Measurements from ENCODE around the gene HECTD4. TPM values are rescaled to one million over a fixed set of nuclear protein-coding genes. Genes with fewer than 3 reads are reported as not detected.
A peak's percentile ranks its signal among the peaks of the same experiment; 100 is the strongest.
"Not testable (repeated sequence)": the region's sequence is repeated elsewhere in the genome, so short reads cannot be mapped to it uniquely, and the experiment has no call there.

Gene HECTD4
- total RNA-seq, 2 donors from 2014 or later: 46.6 to 48.2 TPM

- H3K27me3 Mint-ChIP-seq (ENCODE audit: insufficient read depth): no peaks in the 10 kb centered on the region
- H3K9me3 ChIP-seq (ENCODE audit: control insufficient read depth, low read length): no peaks in the 10 kb centered on the region
- WGBS, 2 experiments (ENCODE audit: insufficient coverage in 1 of 2, insufficient read length in 1 of 2): 13 to 16% methylated on average over 35 to 46 of the region's 46 CpGs
- H3K4me1 Mint-ChIP-seq: peaks cover 14% of the 10 kb centered on the region
- peaks cover 40% of the 10 kb centered on the region for H3K36me3 ChIP-seq (ENCODE audit: control insufficient read depth, insufficient read depth, low read length)
- H3K36me3 Mint-ChIP-seq (ENCODE audit: low read depth): peaks cover 48% of the 10 kb centered on the region
- peak within 1 kb of the TSS; percentile 96 for H3K9ac ChIP-seq (ENCODE audit: extremely low read depth, low read length, poor library complexity, severe bottlenecking)
- no peaks in the 10 kb centered on the region for H3K9me3 Mint-ChIP-seq
- no peaks in the 10 kb centered on the region for H3K27me3 ChIP-seq (ENCODE audit: control insufficient read depth, insufficient read depth, low read length, poor library complexity, severe bottlenecking)
- H3K27ac ChIP-seq (ENCODE audit: low read depth, low read length): peak within 1 kb of the TSS; percentile 94
- H3K4me1 ChIP-seq (ENCODE audit: control insufficient read depth, insufficient read depth, low read length): no peaks in the 10 kb centered on the region
- no peak for TF ChIP-seq CTCF (conservative IDR thresholded peaks at IDR 0.05)
- DNase-seq: peak; percentile 94
- peak within 1 kb of the TSS; percentile 100 for H3K27ac Mint-ChIP-seq
- H3K4me3 ChIP-seq (ENCODE audit: low read length): peak within 1 kb of the TSS; percentile 91
- H3K4me3 Mint-ChIP-seq: peak within 1 kb of the TSS; percentile 100
These were observed 27.1 kb upstream of the HECTD4 start, which contains the start of gene RPL6 for GRCh38 chr12:112409064-112409905. TSS of gene RPL6 (minus strand) at chr12:112409605. CDS start at chr12:112408656, 949 bp downstream.

- Histone ChIP-seq H3K27ac (ENCODE audit: low read depth, low read length) (peak overlapping the region; percentile 94), H3K4me3 (ENCODE audit: low read length) (peak overlapping the region; percentile 91)
- peak overlapping the region; percentile 100 for H3K4me3 Mint-ChIP-seq
These were observed 26.4 kb upstream of the HECTD4 start for GRCh38 chr12:112408621-112409020.

GRCh38 chr12:112407683-112408082 is 25.5 kb upstream of the HECTD4 start:
- H3K4me3 ChIP-seq (ENCODE audit: low read length): peak overlapping the region; percentile 91
- peaks cover 52% of the 10 kb centered on the region for H3K36me3 Mint-ChIP-seq (ENCODE audit: low read depth)

More at GRCh38 chr12:112408621-112409020, 26.4 kb upstream of the HECTD4 start:
- H3K9me3 Mint-ChIP-seq: no peaks in the 10 kb centered on the region
- no peaks in the 10 kb centered on the region for H3K4me1 ChIP-seq (ENCODE audit: control insufficient read depth, insufficient read depth, low read length)
- TF ChIP-seq CTCF (conservative IDR thresholded peaks at IDR 0.05): no peak
- peak overlapping the region; percentile 100 for H3K27ac Mint-ChIP-seq
- WGBS, 2 experiments (ENCODE audit: insufficient coverage in 1 of 2, insufficient read length in 1 of 2): 0 to 18% methylated on average over 4 to 5 of the region's 5 CpGs
- no peak for DNase-seq
- H3K27me3 ChIP-seq (ENCODE audit: control insufficient read depth, insufficient read depth, low read length, poor library complexity, severe bottlenecking): no peaks in the 10 kb centered on the region
- no peaks in the 10 kb centered on the region for H3K27me3 Mint-ChIP-seq (ENCODE audit: insufficient read depth)
- H3K36me3 Mint-ChIP-seq (ENCODE audit: low read depth): peaks cover 48% of the 10 kb centered on the region
- no peaks in the 10 kb centered on the region for H3K9me3 ChIP-seq (ENCODE audit: control insufficient read depth, low read length)
- H3K9ac ChIP-seq (ENCODE audit: extremely low read depth, low read length, poor library complexity, severe bottlenecking): peak overlapping the region; percentile 96
- peaks cover 45% of the 10 kb centered on the region for H3K36me3 ChIP-seq (ENCODE audit: control insufficient read depth, insufficient read depth, low read length)
- peaks cover 14% of the 10 kb centered on the region for H3K4me1 Mint-ChIP-seq

More at GRCh38 chr12:112407683-112408082, 25.5 kb upstream of the HECTD4 start:
- H3K27ac ChIP-seq (ENCODE audit: low read depth, low read length); H3K27me3 ChIP-seq (ENCODE audit: control insufficient read depth, insufficient read depth, low read length, poor library complexity, severe bottlenecking); H3K9me3 Mint-ChIP-seq; H3K4me1 ChIP-seq (ENCODE audit: control insufficient read depth, insufficient read depth, low read length); H3K27ac Mint-ChIP-seq; H3K27me3 Mint-ChIP-seq (ENCODE audit: insufficient read depth); H3K9me3 ChIP-seq (ENCODE audit: control insufficient read depth, low read length); DNase-seq: not testable (repeated sequence)
- Mint-ChIP-seq H3K4me3 (peak overlapping the region; percentile 100), H3K4me1 (peaks cover 14% of the 10 kb centered on the region)
- WGBS, 2 experiments (ENCODE audit: insufficient coverage in 1 of 2, insufficient read length in 1 of 2): 89 to 93% methylated on average over 5 to 6 of the region's 6 CpGs
- Histone ChIP-seq H3K36me3 (ENCODE audit: control insufficient read depth, insufficient read depth, low read length) (peaks cover 45% of the 10 kb centered on the region), H3K9ac (ENCODE audit: extremely low read depth, low read length, poor library complexity, severe bottlenecking) (peak overlapping the region; percentile 96)

All from endodermal cell (in vitro differentiated cells).